Measurements from ENCODE around the gene PTPRE.

DNA sequence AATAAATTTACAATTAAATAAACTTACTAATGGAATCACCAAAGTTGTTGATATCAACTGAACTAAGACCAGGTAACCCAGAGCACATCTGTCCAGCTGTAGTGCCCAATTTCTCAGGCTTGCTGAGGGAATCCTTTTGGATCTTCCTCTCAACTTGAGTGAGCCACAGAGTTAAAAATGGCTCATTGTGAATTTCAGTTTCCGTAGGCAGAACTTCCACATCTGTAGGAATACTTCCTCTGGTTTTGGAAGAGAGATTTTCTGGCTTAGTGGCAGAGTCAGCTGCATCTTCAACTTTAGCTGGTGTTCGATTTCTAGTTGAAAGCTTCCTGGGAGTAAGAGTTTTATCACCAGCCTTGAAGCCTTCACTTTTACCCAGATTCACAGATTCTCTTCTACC lies 208.0 kb downstream of the PTPRE start:
- TF ChIP-seq, protein P1, sequence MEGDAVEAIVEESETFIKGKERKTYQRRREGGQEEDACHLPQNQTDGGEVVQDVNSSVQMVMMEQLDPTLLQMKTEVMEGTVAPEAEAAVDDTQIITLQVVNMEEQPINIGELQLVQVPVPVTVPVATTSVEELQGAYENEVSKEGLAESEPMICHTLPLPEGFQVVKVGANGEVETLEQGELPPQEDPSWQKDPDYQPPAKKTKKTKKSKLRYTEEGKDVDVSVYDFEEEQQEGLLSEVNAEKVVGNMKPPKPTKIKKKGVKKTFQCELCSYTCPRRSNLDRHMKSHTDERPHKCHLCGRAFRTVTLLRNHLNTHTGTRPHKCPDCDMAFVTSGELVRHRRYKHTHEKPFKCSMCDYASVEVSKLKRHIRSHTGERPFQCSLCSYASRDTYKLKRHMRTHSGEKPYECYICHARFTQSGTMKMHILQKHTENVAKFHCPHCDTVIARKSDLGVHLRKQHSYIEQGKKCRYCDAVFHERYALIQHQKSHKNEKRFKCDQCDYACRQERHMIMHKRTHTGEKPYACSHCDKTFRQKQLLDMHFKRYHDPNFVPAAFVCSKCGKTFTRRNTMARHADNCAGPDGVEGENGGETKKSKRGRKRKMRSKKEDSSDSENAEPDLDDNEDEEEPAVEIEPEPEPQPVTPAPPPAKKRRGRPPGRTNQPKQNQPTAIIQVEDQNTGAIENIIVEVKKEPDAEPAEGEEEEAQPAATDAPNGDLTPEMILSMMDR (IDR thresholded peaks at IDR 0.05; ENCODE audit: insufficient read depth, low read length) = no peak
- TF ChIP-seq POLR2AphosphoS5 (IDR thresholded peaks at IDR 0.05; ENCODE audit: low read depth) = no peak
- no peak for TF ChIP-seq GABPA (IDR thresholded peaks at IDR 0.05; ENCODE audit: low read depth)

Data from HL-60 (cell line).